Urothelium cell line (cell line): ENCODE data around the gene NAP1L1.

Source experiments
- DNase-seq: peaks from one replicate; pipeline ENCODE4 v3.0.0; 2011; ENCODE audit warnings: low spot score, mixed read lengths
- FAIRE-seq: peaks from 2 replicates; lab custom pipeline; 2011; peaks lifted over from hg19 to GRCh38; lab: Jason Lieb, UNC

NAP1L1 gene

GRCh38 chr12:76042147-76042546 is 42.3 kb downstream of the NAP1L1 start:
- FAIRE-seq (no peak), DNase-seq (no peak)

GRCh38 chr12:76041406-76041805 is 43.1 kb downstream of the NAP1L1 start:
- DNase-seq: no peak
- no peak for FAIRE-seq

- DNase-seq: no peak
- no peak for FAIRE-seq
These were observed 44.0 kb downstream of the NAP1L1 start for GRCh38 chr12:76040461-76040860.

- FAIRE-seq: no peak
- no peak for DNase-seq
These were observed 46.3 kb downstream of the NAP1L1 start for GRCh38 chr12:76038176-76038575.

- no peak for FAIRE-seq
- DNase-seq: peak; percentile 32
These were observed 47.1 kb downstream of the NAP1L1 start for GRCh38 chr12:76037130-76038103.

GRCh38 chr12:76035045-76035444 is 49.4 kb downstream of the NAP1L1 start:
- FAIRE-seq (no peak), DNase-seq (no peak)

- DNase-seq (no peak), FAIRE-seq (no peak)
These were observed 51.1 kb downstream of the NAP1L1 start for GRCh38 chr12:76033081-76034011.

- peak; percentile 13 for DNase-seq
- no peak for FAIRE-seq
These were observed 52.2 kb downstream of the NAP1L1 start for GRCh38 chr12:76032043-76032981.

- FAIRE-seq (no peak), DNase-seq (peak; percentile 89)
These were observed 53.0 kb downstream of the NAP1L1 start, which contains the start of gene PHLDA1 for GRCh38 chr12:76031414-76032042. Gene PHLDA1, minus strand, starts transcription at chr12:76031776.

GRCh38 chr12:76031081-76031413 is 53.4 kb downstream of the NAP1L1 start:
- no peak for FAIRE-seq

GRCh38 chr12:76030341-76031080 is 54.0 kb downstream of the NAP1L1 start:
- FAIRE-seq (no peak), DNase-seq (no peak)

More at GRCh38 chr12:76031081-76031413, 53.4 kb downstream of the NAP1L1 start:
- DNase-seq: peak; percentile 16

GRCh38 chr12:76029982-76030340 is 54.5 kb downstream of the NAP1L1 start:
- DNase-seq: no peak
- FAIRE-seq: no peak

- FAIRE-seq: no peak
- DNase-seq: no peak
These were observed 55.8 kb downstream of the NAP1L1 start for GRCh38 chr12:76028571-76029277.

GRCh38 chr12:76026643-76027063 is 57.8 kb downstream of the NAP1L1 start:
- DNase-seq: no peak

GRCh38 chr12:76025601-76026575 is 58.6 kb downstream of the NAP1L1 start:
- no peak for FAIRE-seq

More at GRCh38 chr12:76026643-76027063, 57.8 kb downstream of the NAP1L1 start:
- FAIRE-seq: no peak

GRCh38 chr12:76024942-76025600 is 59.4 kb downstream of the NAP1L1 start:
- DNase-seq (peak; percentile 23), FAIRE-seq (no peak)

More at GRCh38 chr12:76025601-76026575, 58.6 kb downstream of the NAP1L1 start:
- no peak for DNase-seq
